ENCODE measurements around the gene TP53AIP1.

Gene TP53AIP1

GRCh38 chr11:128934926-128935325 is 7.7 kb downstream of the TP53AIP1 start:
- DNase-seq (ENCODE audit: extremely low read depth, low read depth): no peak
- no peak overlapping the region for H3K4me3 ChIP-seq (replicated peaks; ENCODE audit: low read depth, low read length)
- no peak for TF ChIP-seq CTCF (IDR thresholded peaks at IDR 0.05; ENCODE audit: low read depth, low read length, missing control alignments)

GRCh38 chr11:128934351-128934750 is 8.3 kb downstream of the TP53AIP1 start:
- no peak for DNase-seq (ENCODE audit: extremely low read depth, low read depth)
- TF ChIP-seq CTCF (IDR thresholded peaks at IDR 0.05; ENCODE audit: low read depth, low read length, missing control alignments): no peak
- no peak overlapping the region for H3K4me3 ChIP-seq (replicated peaks; ENCODE audit: low read depth, low read length)

GRCh38 chr11:128933481-128934178 is 9.0 kb downstream of the TP53AIP1 start:
- peak; percentile 35 for DNase-seq (ENCODE audit: extremely low read depth, low read depth)
- no peak overlapping the region for H3K4me3 ChIP-seq (replicated peaks; ENCODE audit: low read depth, low read length)
- TF ChIP-seq CTCF (IDR thresholded peaks at IDR 0.05; ENCODE audit: low read depth, low read length, missing control alignments): no peak

GRCh38 chr11:128931668-128932067 is 11.0 kb downstream of the TP53AIP1 start:
- no peak for TF ChIP-seq CTCF (IDR thresholded peaks at IDR 0.05; ENCODE audit: low read depth, low read length, missing control alignments)
- DNase-seq (ENCODE audit: extremely low read depth, low read depth): no peak

GRCh38 chr11:128931066-128931465 is 11.6 kb downstream of the TP53AIP1 start:
- no peak overlapping the region for H3K4me3 ChIP-seq (replicated peaks; ENCODE audit: low read depth, low read length)
- TF ChIP-seq CTCF (IDR thresholded peaks at IDR 0.05; ENCODE audit: low read depth, low read length, missing control alignments): no peak
- DNase-seq (ENCODE audit: extremely low read depth, low read depth): no peak

More at GRCh38 chr11:128931668-128932067, 11.0 kb downstream of the TP53AIP1 start:
- H3K4me3 ChIP-seq (replicated peaks; ENCODE audit: low read depth, low read length): no peak overlapping the region

GRCh38 chr11:128929991-128930390 is 12.7 kb downstream of the TP53AIP1 start:
- no peak for TF ChIP-seq CTCF (IDR thresholded peaks at IDR 0.05; ENCODE audit: low read depth, low read length, missing control alignments)
- H3K4me3 ChIP-seq (replicated peaks; ENCODE audit: low read depth, low read length): no peak overlapping the region
- no peak for DNase-seq (ENCODE audit: extremely low read depth, low read depth)

GRCh38 chr11:128929468-128929867 is 13.2 kb downstream of the TP53AIP1 start:
- DNase-seq (ENCODE audit: extremely low read depth, low read depth): no peak
- TF ChIP-seq CTCF (IDR thresholded peaks at IDR 0.05; ENCODE audit: low read depth, low read length, missing control alignments): no peak
- no peak overlapping the region for H3K4me3 ChIP-seq (replicated peaks; ENCODE audit: low read depth, low read length)

Measured in HFF-Myc (cell line).